Caco-2 (cell line): ENCODE measurements around the gene DMAC2. TPM values are rescaled to one million over a fixed set of nuclear protein-coding genes. Genes with fewer than 3 reads are reported as not detected.

Source experiments
- BruUV-seq: library from RNA; stranded (reverse); fragments of 400-500 nt; replicated peaks from 2 replicates; lab custom pipeline; 2021; lab: Mats Ljungman, UMichigan
- CTCF ChIA-PET: fragments of 300-600 bp; sonication (Branson Sonifier 250); formaldehyde crosslinking; loops from one replicate; lab custom pipeline; 2022; ENCODE audit warnings: antibody characterized with exemption; lab: Charles Lee
- POLR2A ChIA-PET: fragments of 300-600 bp; sonication (Branson Sonifier 250); formaldehyde crosslinking; loops from one replicate; lab custom pipeline; 2022; ENCODE audit warnings: antibody characterized with exemption; lab: Charles Lee
- DNase-seq, 2 experiments: peaks; one replicate each; pipeline versions ENCODE4 v3.0.0 to v3.0.0-alpha.2; 2020 to 2022
- H3K27me3 ChIP-seq: replicated peaks from 2 replicates; pipeline ENCODE4 v1.6.0; 2011; ENCODE audit warnings: low read length; ENCODE audit not compliant: control insufficient read depth, insufficient read depth
- H3K36me3 ChIP-seq: 2 replicates; pipeline ENCODE4 v1.5.1; 2011; ENCODE audit warnings: low read length; ENCODE audit not compliant: control insufficient read depth, insufficient read depth
- H3K4me1 ChIP-seq: fragments of 250-450 bp; sonication (Bioruptor Pico); 2 replicates; pipeline ENCODE4 v1.5.1; 2020; ENCODE audit warnings: mild to moderate bottlenecking
- H3K4me3 ChIP-seq: 2 replicates; pipeline ENCODE4 v1.5.1; 2011; ENCODE audit warnings: low read depth, mild to moderate bottlenecking, control low read depth, low read length
- H3K9me3 ChIP-seq: fragments of 250-450 bp; sonication (Bioruptor Pico); 2 replicates; pipeline ENCODE4 v1.5.1; 2020; ENCODE audit warnings: mild to moderate bottlenecking, moderate library complexity
- H3K27ac Mint-ChIP-seq: one replicate; pipeline ENCODE4 v1.8.0; 2022; ENCODE audit warnings: mixed read lengths; ENCODE audit not compliant: unreplicated experiment
- H3K27me3 Mint-ChIP-seq: one replicate; pipeline ENCODE4 v1.8.0; 2022; ENCODE audit warnings: mixed read lengths; ENCODE audit not compliant: insufficient read depth, unreplicated experiment
- H3K36me3 Mint-ChIP-seq: one replicate; pipeline ENCODE4 v1.8.0; 2022; ENCODE audit warnings: mild to moderate bottlenecking, mixed read lengths; ENCODE audit not compliant: insufficient read depth, unreplicated experiment
- H3K4me1 Mint-ChIP-seq: one replicate; pipeline ENCODE4 v1.8.0; 2022; ENCODE audit warnings: low read depth, mixed read lengths; ENCODE audit not compliant: unreplicated experiment
- H3K4me3 Mint-ChIP-seq: one replicate; pipeline ENCODE4 v1.8.0; 2022; ENCODE audit warnings: mild to moderate bottlenecking, moderate library complexity, mixed read lengths; ENCODE audit not compliant: unreplicated experiment
- H3K9me3 Mint-ChIP-seq: one replicate; pipeline ENCODE4 v1.8.0; 2022; ENCODE audit warnings: mixed read lengths; ENCODE audit not compliant: unreplicated experiment
- CTCF ChIP-seq, 2 experiments: fragments of 200-600 bp in 1 of 2; IDR thresholded peaks; 1 replicate in 1 of 2; 2 replicates in 1 of 2; pipeline versions ENCODE4 v1.5.1 to v1.8.0; 2011 to 2022; ENCODE audit warnings: antibody characterized with exemption in 1 of 2, control low read depth in 1 of 2, inconsistent platforms in 1 of 2, low read depth in 1 of 2, low read length in 1 of 2, mild to moderate bottlenecking in 1 of 2, moderate library complexity in 1 of 2; ENCODE audit not compliant: insufficient read depth in 1 of 2, severe bottlenecking in 1 of 2, unreplicated experiment in 1 of 2
- intact Hi-C: fragments of 100-400 bp; cut with micrococcal nuclease; formaldehyde crosslinking; loops from one replicate; pipeline ENCODE4 v1.10.0; 2022; ENCODE audit not compliant: unreplicated experiment
- total RNA-seq: library from RNA; stranded (reverse); gene quantifications from 2 replicates; pipeline ENCODE4 v1.2.3, GENCODE V29; 2022

Gene DMAC2
- total RNA-seq, 1 experiment from 2014 or later = 75.9 TPM

GRCh38 chr19:41414461-41414860 lies 25.3 kb downstream of the DMAC2 start:
- H3K9me3 ChIP-seq = no peaks in the 10 kb centered on the region
- H3K36me3 ChIP-seq = peaks cover 2% of the 10 kb centered on the region; the same call in 1 of the 2 replicates
- peaks cover 8% of the 10 kb centered on the region for H3K4me1 Mint-ChIP-seq
- no peaks in the 10 kb centered on the region for H3K27me3 ChIP-seq
- no peaks in the 10 kb centered on the region for H3K9me3 Mint-ChIP-seq
- H3K36me3 Mint-ChIP-seq = peaks cover 27% of the 10 kb centered on the region
- peaks cover 6% of the 10 kb centered on the region for H3K4me1 ChIP-seq
- no peak overlapping the region for H3K4me3 ChIP-seq
- DNase-seq = no peak
- TF ChIP-seq CTCF (IDR thresholded peaks at IDR 0.05; ENCODE audit: insufficient read depth in 1 of 2, low read depth in 1 of 2, low read length in 1 of 2, severe bottlenecking in 1 of 2, unreplicated experiment in 1 of 2) = no peak
- intact Hi-C loops = no loop called here
- no peaks in the 10 kb centered on the region for H3K27me3 Mint-ChIP-seq
- ChIA-PET POLR2A (no interaction called here), CTCF (no interaction called here)
- no TSS peak for BruUV-seq
- no peak overlapping the region for H3K27ac Mint-ChIP-seq
- H3K4me3 Mint-ChIP-seq = no peak overlapping the region

GRCh38 chr19:41413947-41414346 lies 25.8 kb downstream of the DMAC2 start:
- H3K36me3 Mint-ChIP-seq = peaks cover 27% of the 10 kb centered on the region
- Histone ChIP-seq H3K27me3 (no peaks in the 10 kb centered on the region), H3K36me3 (peaks cover 2% of the 10 kb centered on the region; the same call in 1 of the 2 replicates), H3K4me1 (peaks cover 11% of the 10 kb centered on the region), H3K9me3 (no peaks in the 10 kb centered on the region), H3K4me3 (no peak overlapping the region)
- no peak overlapping the region for H3K4me3 Mint-ChIP-seq
- no peak for DNase-seq
- H3K4me1 Mint-ChIP-seq = peaks cover 13% of the 10 kb centered on the region
- ChIA-PET POLR2A (no interaction called here), CTCF (no interaction called here)
- no peaks in the 10 kb centered on the region for H3K27me3 Mint-ChIP-seq
- no TSS peak for BruUV-seq
- TF ChIP-seq CTCF (IDR thresholded peaks at IDR 0.05; ENCODE audit: insufficient read depth in 1 of 2, low read depth in 1 of 2, low read length in 1 of 2, severe bottlenecking in 1 of 2, unreplicated experiment in 1 of 2) = no peak
- H3K9me3 Mint-ChIP-seq = no peaks in the 10 kb centered on the region
- H3K27ac Mint-ChIP-seq = no peak overlapping the region
- intact Hi-C loops = no loop called here

GRCh38 chr19:41412953-41413352 lies 26.8 kb downstream of the DMAC2 start:
- no TSS peak for BruUV-seq
- H3K27me3 ChIP-seq = no peaks in the 10 kb centered on the region
- CTCF ChIA-PET = no interaction called here

More at GRCh38 chr19:41412953-41413352, 26.8 kb downstream of the DMAC2 start:
- intact Hi-C loops = no loop called here
- Mint-ChIP-seq H3K9me3 (no peaks in the 10 kb centered on the region), H3K27ac (no peak overlapping the region), H3K27me3 (no peaks in the 10 kb centered on the region), H3K4me1 (peaks cover 16% of the 10 kb centered on the region), H3K36me3 (peaks cover 27% of the 10 kb centered on the region), H3K4me3 (no peak overlapping the region)
- H3K4me3 ChIP-seq = no peak overlapping the region
- H3K4me1 ChIP-seq = peaks cover 15% of the 10 kb centered on the region
- no peaks in the 10 kb centered on the region for H3K9me3 ChIP-seq
- no peak for TF ChIP-seq CTCF (IDR thresholded peaks at IDR 0.05; ENCODE audit: insufficient read depth in 1 of 2, low read depth in 1 of 2, low read length in 1 of 2, severe bottlenecking in 1 of 2, unreplicated experiment in 1 of 2)
- DNase-seq = no peak
- H3K36me3 ChIP-seq = peaks cover 2% of the 10 kb centered on the region; the same call in 1 of the 2 replicates
- POLR2A ChIA-PET = no interaction called here
